GM19023 (cell line): ENCODE results near the gene ZBTB22.
A peak's percentile ranks its signal among the peaks of the same experiment; 100 is the strongest.
"Not testable (repeated sequence)": the region's sequence is repeated elsewhere in the genome, so short reads cannot be mapped to it uniquely, and the experiment has no call there.

Experiments
- ATAC-seq: cut with Tn5 transposase; IDR thresholded peaks from one replicate; pipeline ENCODE4 v1.9.1; 2021; ENCODE audit warnings: mild to moderate bottlenecking, moderate library complexity; ENCODE audit not compliant: unreplicated experiment

The ZBTB22 gene

GRCh38 chr6:33285214-33285613 is 32.3 kb downstream of the ZBTB22 start:
- ATAC-seq = not testable (repeated sequence)

GRCh38 chr6:33280539-33280938 is 37.0 kb downstream of the ZBTB22 start:
- ATAC-seq = no peak

- ATAC-seq = no peak
Observed at GRCh38 chr6:33279971-33280511, 37.5 kb downstream of the ZBTB22 start.

GRCh38 chr6:33279257-33279695 is 38.3 kb downstream of the ZBTB22 start:
- no peak for ATAC-seq

GRCh38 chr6:33278810-33279209 is 38.7 kb downstream of the ZBTB22 start:
- no peak for ATAC-seq

- no peak for ATAC-seq
Observed at GRCh38 chr6:33278392-33278741, 39.2 kb downstream of the ZBTB22 start.

- peak; percentile 23 for ATAC-seq
Observed at GRCh38 chr6:33277663-33278391, 39.7 kb downstream of the ZBTB22 start.

- ATAC-seq = peak; percentile 59
Observed at GRCh38 chr6:33276864-33277662, 40.5 kb downstream of the ZBTB22 start, which contains the start of gene B3GALT4. Gene B3GALT4, plus strand, starts transcription at chr6:33277123. Its CDS starts 297 bp downstream, at chr6:33277420.

GRCh38 chr6:33276581-33276863 is 41.0 kb downstream of the ZBTB22 start:
- ATAC-seq = no peak

- not testable (repeated sequence) for ATAC-seq
Observed at GRCh38 chr6:33275795-33276580, 41.6 kb downstream of the ZBTB22 start.

- ATAC-seq = no peak
Observed at GRCh38 chr6:33273924-33274902, 43.3 kb downstream of the ZBTB22 start.

GRCh38 chr6:33273129-33273923 is 44.2 kb downstream of the ZBTB22 start:
- no peak for ATAC-seq

GRCh38 chr6:33272275-33273128 is 45.0 kb downstream of the ZBTB22 start:
- no peak for ATAC-seq

- peak; percentile 75 for ATAC-seq
Observed at GRCh38 chr6:33271468-33272274, 45.9 kb downstream of the ZBTB22 start, which contains the start of the genes RPS18 and VPS52. Gene RPS18, plus strand, starts transcription at chr6:33272075. Its CDS starts 45 bp downstream, at chr6:33272120. Gene VPS52, minus strand, starts transcription at chr6:33271876. Its CDS starts 201 bp downstream, at chr6:33271675.

GRCh38 chr6:33271117-33271467 is 46.5 kb downstream of the ZBTB22 start:
- ATAC-seq = peak; percentile 19
